ENCODE measurements around the gene C9orf72. TPM values are rescaled to one million over a fixed set of nuclear protein-coding genes. Genes with fewer than 3 reads are reported as not detected.
"Not testable (repeated sequence)": the region's sequence is repeated elsewhere in the genome, so short reads cannot be mapped to it uniquely, and the experiment has no call there.

The C9orf72 gene
- polyA plus RNA-seq, 1 donor (not counting 4 experiments of a cell fraction or from before 2014, with no cell fraction given), result 7.7 TPM

- peaks cover 0 to 15% of the 10 kb centered on the region in 2 experiments for H3K36me3 ChIP-seq (ENCODE audit: control insufficient read depth in 2 of 2, extremely low read depth in 1 of 2, insufficient read depth in 2 of 2, low read length in 2 of 2)
- no peak overlapping the region for H3K4me2 ChIP-seq (ENCODE audit: control insufficient read depth, extremely low read depth, insufficient read depth, low read depth, low read length)
- FAIRE-seq, result no peak
- no peak overlapping the region for H2AFZ ChIP-seq (ENCODE audit: control insufficient read depth, low read length)
- peaks cover 42% of the 10 kb centered on the region for H3K4me1 ChIP-seq (ENCODE audit: control insufficient read depth, extremely low read depth, insufficient read depth, low read length)
- H3K79me2 ChIP-seq (ENCODE audit: control insufficient read depth, insufficient read depth, low read length), result peaks cover 52% of the 10 kb centered on the region
- H3K9ac ChIP-seq (ENCODE audit: control insufficient read depth, extremely low read depth, insufficient read depth, low read length), result no peak overlapping the region
- H4K20me1 ChIP-seq (ENCODE audit: control insufficient read depth, extremely low read depth, insufficient read depth, low read length), result no peaks in the 10 kb centered on the region
- dilution Hi-C loops (cut with MboI; ENCODE audit: extremely low pct_ligation_motif_present, low sequenced_read_pairs), result no loop called here
- no peak for DNase-seq (ENCODE audit: low read depth, low spot score)
- no peaks in the 10 kb centered on the region for H3K9me3 ChIP-seq (ENCODE audit: control insufficient read depth, low read depth, low read length)
- no peak overlapping the region for H3K4me3 ChIP-seq (ENCODE audit: control insufficient read depth in 2 of 3, extremely low read depth in 1 of 3, insufficient read depth in 2 of 3, low read depth in 1 of 3, low read length in 3 of 3)
- TF ChIP-seq, protein P1, sequence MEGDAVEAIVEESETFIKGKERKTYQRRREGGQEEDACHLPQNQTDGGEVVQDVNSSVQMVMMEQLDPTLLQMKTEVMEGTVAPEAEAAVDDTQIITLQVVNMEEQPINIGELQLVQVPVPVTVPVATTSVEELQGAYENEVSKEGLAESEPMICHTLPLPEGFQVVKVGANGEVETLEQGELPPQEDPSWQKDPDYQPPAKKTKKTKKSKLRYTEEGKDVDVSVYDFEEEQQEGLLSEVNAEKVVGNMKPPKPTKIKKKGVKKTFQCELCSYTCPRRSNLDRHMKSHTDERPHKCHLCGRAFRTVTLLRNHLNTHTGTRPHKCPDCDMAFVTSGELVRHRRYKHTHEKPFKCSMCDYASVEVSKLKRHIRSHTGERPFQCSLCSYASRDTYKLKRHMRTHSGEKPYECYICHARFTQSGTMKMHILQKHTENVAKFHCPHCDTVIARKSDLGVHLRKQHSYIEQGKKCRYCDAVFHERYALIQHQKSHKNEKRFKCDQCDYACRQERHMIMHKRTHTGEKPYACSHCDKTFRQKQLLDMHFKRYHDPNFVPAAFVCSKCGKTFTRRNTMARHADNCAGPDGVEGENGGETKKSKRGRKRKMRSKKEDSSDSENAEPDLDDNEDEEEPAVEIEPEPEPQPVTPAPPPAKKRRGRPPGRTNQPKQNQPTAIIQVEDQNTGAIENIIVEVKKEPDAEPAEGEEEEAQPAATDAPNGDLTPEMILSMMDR (optimal IDR thresholded peaks at IDR 0.05 in 1 of 3, IDR thresholded peaks at IDR 0.05 in 1 of 3, conservative IDR thresholded peaks at IDR 0.05 in 1 of 3; ENCODE audit: extremely low read depth in 1 of 3, insufficient read depth in 2 of 3, low read length in 3 of 3), result no peak
- no peak for TF ChIP-seq EZH2 (IDR thresholded peaks at IDR 0.05; ENCODE audit: low read length)
- no peaks in the 10 kb centered on the region for H3K9me1 ChIP-seq (ENCODE audit: control insufficient read depth, extremely low read depth, insufficient read depth, low read length)
- no peak overlapping the region for H3K27ac ChIP-seq (ENCODE audit: control insufficient read depth, insufficient read depth, low read length)
- no peaks in the 10 kb centered on the region for H3K27me3 ChIP-seq (ENCODE audit: control insufficient read depth, extremely low read depth, insufficient read depth, low read length)
Measured at GRCh38 chr9:27504259-27504658, 69.0 kb downstream of the C9orf72 start.

DNA sequence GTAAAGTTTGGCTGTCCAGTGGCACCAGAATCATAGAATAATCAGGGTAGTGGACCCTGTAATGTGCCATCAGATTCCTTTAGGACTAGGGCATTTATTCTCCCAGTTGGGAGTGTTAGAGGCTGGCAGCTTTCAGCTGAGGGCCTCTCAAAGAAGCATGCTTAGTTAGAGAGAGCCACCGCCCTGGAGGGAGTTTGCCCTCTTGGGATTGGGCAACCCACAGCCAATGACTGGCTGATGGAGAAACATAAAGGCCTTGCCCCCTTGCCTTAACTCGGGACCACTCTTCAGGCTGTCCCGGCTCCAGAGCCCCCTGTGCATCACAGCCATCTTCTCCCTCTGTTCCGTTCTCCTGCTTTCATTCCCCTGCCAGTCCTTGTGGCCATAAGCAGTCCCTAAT is 69.7 kb downstream of the C9orf72 start:
- dilution Hi-C loops (cut with MboI; ENCODE audit: extremely low pct_ligation_motif_present, low sequenced_read_pairs), result no loop called here
- Histone ChIP-seq H2AFZ (ENCODE audit: control insufficient read depth, low read length) (no peak overlapping the region), H3K4me2 (ENCODE audit: control insufficient read depth, extremely low read depth, insufficient read depth, low read depth, low read length) (no peak overlapping the region), H4K20me1 (ENCODE audit: control insufficient read depth, extremely low read depth, insufficient read depth, low read length) (no peaks in the 10 kb centered on the region), H3K27me3 (ENCODE audit: control insufficient read depth, extremely low read depth, insufficient read depth, low read length) (no peaks in the 10 kb centered on the region), H3K79me2 (ENCODE audit: control insufficient read depth, insufficient read depth, low read length) (peaks cover 46% of the 10 kb centered on the region), H3K9me1 (ENCODE audit: control insufficient read depth, extremely low read depth, insufficient read depth, low read length) (no peaks in the 10 kb centered on the region), H3K27ac (ENCODE audit: control insufficient read depth, insufficient read depth, low read length) (no peak overlapping the region), H3K36me3 (ENCODE audit: control insufficient read depth in 2 of 2, extremely low read depth in 1 of 2, insufficient read depth in 2 of 2, low read length in 2 of 2) (peaks cover 0 to 15% of the 10 kb centered on the region in 2 experiments), H3K9me3 (ENCODE audit: control insufficient read depth, low read depth, low read length) (no peaks in the 10 kb centered on the region), H3K9ac (ENCODE audit: control insufficient read depth, extremely low read depth, insufficient read depth, low read length) (no peak overlapping the region), H3K4me3 (ENCODE audit: control insufficient read depth in 2 of 3, extremely low read depth in 1 of 3, insufficient read depth in 2 of 3, low read depth in 1 of 3, low read length in 3 of 3) (no peak overlapping the region), H3K4me1 (ENCODE audit: control insufficient read depth, extremely low read depth, insufficient read depth, low read length) (peaks cover 49% of the 10 kb centered on the region)
- FAIRE-seq, result no peak
- TF ChIP-seq, protein P1 (optimal IDR thresholded peaks at IDR 0.05 in 1 of 3, IDR thresholded peaks at IDR 0.05 in 1 of 3, conservative IDR thresholded peaks at IDR 0.05 in 1 of 3; ENCODE audit: extremely low read depth in 1 of 3, insufficient read depth in 2 of 3, low read length in 3 of 3), result no peak
- no peak for TF ChIP-seq EZH2 (IDR thresholded peaks at IDR 0.05; ENCODE audit: low read length)
- no peak for DNase-seq (ENCODE audit: low read depth, low spot score)

GRCh38 chr9:27500902-27501301 is 72.4 kb downstream of the C9orf72 start:
- H4K20me1 ChIP-seq (ENCODE audit: control insufficient read depth, extremely low read depth, insufficient read depth, low read length); H3K4me2 ChIP-seq (ENCODE audit: control insufficient read depth, extremely low read depth, insufficient read depth, low read depth, low read length); FAIRE-seq; H3K9me1 ChIP-seq (ENCODE audit: control insufficient read depth, extremely low read depth, insufficient read depth, low read length); H3K9ac ChIP-seq (ENCODE audit: control insufficient read depth, extremely low read depth, insufficient read depth, low read length); H3K27me3 ChIP-seq (ENCODE audit: control insufficient read depth, extremely low read depth, insufficient read depth, low read length); H2AFZ ChIP-seq (ENCODE audit: control insufficient read depth, low read length); dilution Hi-C loops (cut with MboI; ENCODE audit: extremely low pct_ligation_motif_present, low sequenced_read_pairs); H3K36me3 ChIP-seq (ENCODE audit: control insufficient read depth in 2 of 2, extremely low read depth in 1 of 2, insufficient read depth in 2 of 2, low read length in 2 of 2); DNase-seq (ENCODE audit: low read depth, low spot score); H3K9me3 ChIP-seq (ENCODE audit: control insufficient read depth, low read depth, low read length); H3K4me3 ChIP-seq (ENCODE audit: control insufficient read depth in 2 of 3, extremely low read depth in 1 of 3, insufficient read depth in 2 of 3, low read depth in 1 of 3, low read length in 3 of 3): not testable (repeated sequence)
- peaks cover 59% of the 10 kb centered on the region for H3K4me1 ChIP-seq (ENCODE audit: control insufficient read depth, extremely low read depth, insufficient read depth, low read length)
- H3K79me2 ChIP-seq (ENCODE audit: control insufficient read depth, insufficient read depth, low read length), result peaks cover 52% of the 10 kb centered on the region
- peak overlapping the region; percentile 46 for H3K27ac ChIP-seq (ENCODE audit: control insufficient read depth, insufficient read depth, low read length)
